ENCODE data around the gene STUM.
"Not testable (repeated sequence)": the region's sequence is repeated elsewhere in the genome, so short reads cannot be mapped to it uniquely, and the experiment has no call there.

The STUM gene

DNA sequence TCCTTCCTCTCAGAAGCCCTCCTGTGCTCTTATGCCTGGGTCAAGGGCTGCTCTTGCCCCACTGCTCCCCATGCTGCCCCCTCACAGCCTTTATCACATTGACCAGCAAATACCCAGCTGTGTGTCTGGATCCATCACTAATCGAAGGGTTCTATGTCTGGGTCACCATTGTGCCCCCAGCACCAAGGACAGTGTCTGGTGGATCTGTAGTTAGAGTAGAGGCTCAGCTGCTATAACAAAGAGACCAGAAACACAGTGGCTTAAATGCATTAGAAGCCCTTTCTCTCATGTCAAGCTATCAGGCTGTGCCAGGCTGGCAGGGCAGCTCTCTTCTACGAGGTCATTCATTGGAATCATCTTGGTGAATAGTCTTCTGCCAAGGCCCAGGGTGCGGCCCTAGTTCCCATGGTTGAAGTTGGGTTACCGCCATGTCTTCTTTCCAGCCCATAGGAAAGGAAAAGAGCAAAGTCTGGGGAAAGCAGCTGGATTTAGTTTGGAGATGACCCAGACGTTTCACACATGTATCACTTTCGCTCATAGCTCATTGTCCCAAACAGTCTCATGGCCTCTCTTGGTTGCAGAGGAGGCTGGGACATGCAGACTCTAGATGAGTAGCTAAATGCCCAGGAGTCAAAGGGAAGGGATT, 32.2 kb downstream of the STUM start:
- no peak for DNase-seq (ENCODE audit: low read depth, low spot score)

- no peak for DNase-seq (ENCODE audit: low read depth, low spot score)
Measured at GRCh38 chr1:226581650-226582330, 33.2 kb downstream of the STUM start.

GRCh38 chr1:226582966-226583365, 34.4 kb downstream of the STUM start:
- no peak for DNase-seq (ENCODE audit: low read depth, low spot score)

- DNase-seq (ENCODE audit: low read depth, low spot score) = no peak
Measured at GRCh38 chr1:226584164-226584563, 35.6 kb downstream of the STUM start.

- DNase-seq (ENCODE audit: low read depth, low spot score) = no peak
Measured at GRCh38 chr1:226586116-226586515, 37.6 kb downstream of the STUM start.

DNA sequence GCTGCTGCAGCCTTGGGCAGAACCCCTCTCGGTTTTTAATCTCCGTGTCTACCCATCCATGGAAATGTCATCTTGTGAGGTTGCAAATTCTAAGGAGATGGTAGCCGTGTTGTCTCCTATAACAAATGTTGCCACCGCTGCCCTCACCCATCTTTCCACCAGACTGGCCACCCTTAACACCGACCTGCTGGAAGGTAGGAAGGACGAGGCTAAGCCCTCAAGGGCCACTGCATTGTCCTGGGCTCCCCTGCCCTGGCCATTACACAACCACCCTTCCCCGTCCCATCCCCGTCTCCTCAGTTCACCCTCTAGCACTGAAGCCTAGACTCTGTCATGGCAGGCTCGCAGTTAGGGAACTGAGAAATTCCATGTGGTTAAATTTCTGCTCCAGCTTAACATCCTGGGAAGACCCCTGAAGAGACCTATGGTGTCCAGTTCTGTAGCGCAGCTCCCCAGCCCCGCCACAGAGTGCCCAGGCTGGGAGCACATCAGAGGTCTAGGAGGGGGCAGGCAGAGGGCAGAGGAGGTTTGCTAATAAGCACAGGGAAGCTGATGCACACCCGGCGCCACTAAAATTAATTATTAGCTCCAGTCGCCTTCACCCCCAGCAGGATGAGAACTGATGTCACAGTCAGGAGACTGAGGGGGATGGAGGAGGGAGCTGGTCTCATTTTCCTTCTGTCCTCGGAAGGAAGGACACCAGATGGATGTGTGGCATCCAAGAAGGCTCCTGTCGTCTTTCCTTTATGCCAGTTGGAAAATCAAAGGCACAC, 38.3 kb downstream of the STUM start:
- DNase-seq (ENCODE audit: low read depth, low spot score) = no peak

DNA sequence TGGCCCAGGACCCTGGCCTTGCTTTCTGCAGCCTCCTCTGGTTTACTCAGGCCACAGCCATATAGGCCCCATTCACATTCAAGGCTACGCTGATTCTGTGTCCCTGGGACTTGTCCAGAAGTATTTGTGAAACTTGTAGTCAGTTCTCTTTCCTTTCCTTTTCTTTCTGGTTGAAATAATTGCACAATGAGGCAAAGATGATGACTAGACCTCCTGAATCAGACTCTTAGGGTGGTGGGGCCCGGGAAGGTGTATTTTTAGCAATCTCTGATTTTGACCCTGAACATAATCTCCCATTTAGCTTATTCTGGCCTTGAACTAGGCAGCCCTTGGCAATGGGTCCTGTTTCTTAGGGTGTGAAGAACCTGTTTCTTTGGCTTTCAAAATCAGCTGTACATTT, 39.9 kb downstream of the STUM start:
- no peak for DNase-seq (ENCODE audit: low read depth, low spot score)

DNA sequence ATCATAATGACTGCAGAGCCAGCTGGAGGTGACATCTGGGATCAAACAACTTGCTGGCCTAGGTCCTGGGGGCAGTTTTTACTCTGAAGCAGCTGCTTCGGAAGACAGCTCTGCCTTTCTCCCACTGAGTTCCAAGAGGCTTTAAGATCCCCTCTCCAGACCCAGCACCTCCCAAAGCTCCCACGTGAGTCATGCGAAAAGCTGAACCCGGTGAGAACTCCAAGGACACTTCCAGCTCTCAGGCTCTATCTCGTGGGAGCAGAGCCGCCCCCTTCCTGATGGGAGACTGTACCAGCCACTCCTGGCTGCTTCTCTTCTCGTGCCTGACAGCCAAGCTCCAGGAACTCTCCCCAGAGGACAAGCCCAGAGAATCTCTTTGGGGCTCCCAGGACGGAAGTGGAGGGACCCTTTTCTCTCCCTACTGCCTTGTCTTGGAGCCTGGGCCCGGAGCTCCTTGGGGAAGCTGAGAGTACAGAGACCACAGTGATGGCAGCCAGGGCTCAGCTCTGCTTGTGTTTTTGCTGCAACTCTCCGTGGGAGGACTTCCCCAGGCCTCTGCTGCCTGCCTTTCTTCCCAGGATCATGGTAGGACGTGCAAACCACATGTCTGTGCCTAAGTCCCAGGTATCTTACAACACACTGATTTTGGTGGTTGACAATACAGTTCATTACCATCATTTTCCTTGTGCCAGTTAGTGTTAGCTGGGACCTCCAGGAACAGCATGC, 40.6 kb downstream of the STUM start:
- DNase-seq (ENCODE audit: low read depth, low spot score) = no peak

DNA sequence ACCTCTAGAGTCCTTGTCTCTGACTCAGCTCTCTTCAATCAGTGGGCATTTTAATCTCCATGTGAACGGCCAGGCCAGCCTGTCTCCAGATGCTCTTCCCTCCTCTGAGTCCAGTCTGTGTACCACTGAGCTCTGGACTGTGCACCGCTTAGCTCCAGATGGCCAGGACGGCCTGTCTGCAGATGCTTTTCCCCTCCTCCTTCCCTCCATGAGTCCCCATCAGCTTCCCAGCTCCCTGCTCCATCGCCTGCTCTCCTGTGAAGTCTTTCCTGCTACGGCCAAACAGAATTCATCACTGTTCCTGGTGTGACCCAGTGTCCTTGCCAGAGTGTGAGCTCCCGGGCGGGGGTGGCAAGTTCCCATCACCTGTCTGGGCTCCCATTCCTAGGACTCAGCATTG, 42.0 kb downstream of the STUM start:
- no peak for DNase-seq (ENCODE audit: low read depth, low spot score)

DNA sequence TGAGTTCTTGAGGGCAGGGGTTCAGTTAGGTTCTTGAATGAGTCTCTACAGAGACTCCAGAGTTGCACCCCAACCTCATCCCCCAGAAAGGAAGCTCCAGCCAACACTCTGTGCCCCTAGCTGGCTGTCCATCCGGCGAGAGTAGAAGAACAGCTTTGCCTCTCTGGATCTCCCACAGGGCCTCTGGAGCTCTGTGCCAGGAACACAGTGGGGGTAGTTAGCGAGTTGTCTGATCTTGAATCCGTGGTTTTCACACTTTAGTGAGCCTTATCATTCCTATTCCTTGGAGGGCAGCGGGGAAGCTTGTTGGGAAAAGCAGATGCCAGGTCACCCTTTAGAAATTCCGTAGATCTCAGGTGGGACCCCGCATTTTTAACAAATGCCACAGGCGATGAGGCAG, 45.0 kb downstream of the STUM start:
- no peak for DNase-seq (ENCODE audit: low read depth, low spot score)

GRCh38 chr1:226596531-226597165, 48.1 kb downstream of the STUM start:
- no peak for DNase-seq (ENCODE audit: low read depth, low spot score)

GRCh38 chr1:226597616-226598454, 49.3 kb downstream of the STUM start:
- no peak for DNase-seq (ENCODE audit: low read depth, low spot score)

DNA sequence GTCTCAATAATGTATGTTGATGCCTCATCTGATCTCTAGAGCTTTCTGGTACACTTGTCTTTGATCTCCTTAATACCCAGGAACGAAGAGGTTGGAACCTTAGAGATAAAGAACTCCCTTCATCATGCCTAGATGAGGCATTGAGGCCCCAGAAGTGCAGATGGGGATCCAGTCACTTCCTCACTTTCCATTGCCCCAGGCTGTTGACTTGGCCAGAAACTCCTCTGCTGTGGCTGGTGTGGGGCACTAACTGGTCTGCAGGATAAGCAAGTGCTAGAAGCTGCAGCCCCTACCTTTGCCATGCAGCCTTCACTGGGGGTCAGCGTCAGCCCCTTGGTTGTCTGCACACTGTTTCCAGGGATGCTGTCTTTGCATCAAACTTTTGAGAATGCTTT, 49.9 kb downstream of the STUM start:
- no peak for DNase-seq (ENCODE audit: low read depth, low spot score)

DNA sequence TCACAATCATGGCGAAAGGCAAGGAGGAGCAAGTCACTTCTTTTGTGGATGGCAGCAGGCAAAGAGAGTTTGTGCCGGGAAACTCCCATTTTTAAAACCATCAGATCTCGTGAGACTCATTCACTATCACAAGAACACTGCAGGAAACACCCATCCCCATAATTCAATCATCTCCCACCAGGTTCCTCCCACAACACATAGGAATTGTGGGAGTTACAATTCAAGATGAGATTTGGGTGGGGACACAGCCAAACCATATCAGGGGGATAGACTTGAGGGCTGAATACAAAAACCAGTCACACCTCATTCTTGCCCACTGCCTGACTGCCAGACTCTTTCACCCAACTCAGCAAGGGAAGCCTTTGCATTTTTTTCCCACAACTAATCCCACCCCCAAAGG, 50.4 kb downstream of the STUM start:
- not testable (repeated sequence) for DNase-seq (ENCODE audit: low read depth, low spot score)

DNA sequence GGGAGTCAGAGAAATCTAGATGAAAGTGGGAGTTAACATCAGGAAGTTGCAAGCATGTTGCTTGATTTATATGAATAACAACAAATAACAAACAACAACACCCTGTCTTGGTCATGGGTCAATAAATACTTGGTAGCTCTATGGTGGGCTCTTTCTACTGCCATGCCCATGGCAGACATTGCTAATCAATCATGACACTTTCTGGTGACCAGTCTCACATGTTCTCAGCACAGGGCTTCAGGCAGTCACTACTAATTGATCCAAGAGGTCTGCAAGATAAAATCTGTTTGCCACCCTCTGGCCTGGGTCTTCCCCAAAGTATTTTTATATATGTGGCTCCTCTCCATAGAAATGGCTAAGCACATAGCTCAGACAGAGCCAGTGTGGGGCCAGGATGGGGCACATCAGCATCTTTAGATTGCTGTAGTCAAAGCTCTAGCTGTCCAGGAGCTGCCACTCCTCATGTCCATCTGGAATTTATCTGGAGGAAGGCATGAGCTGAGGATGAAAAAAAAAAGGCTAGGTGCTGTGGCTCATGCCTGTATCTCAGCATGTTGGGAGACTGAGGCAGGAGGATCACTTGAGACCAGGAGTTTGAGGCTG, 51.2 kb downstream of the STUM start:
- DNase-seq (ENCODE audit: low read depth, low spot score) = no peak

GRCh38 chr1:226600254-226600653, 51.7 kb downstream of the STUM start:
- no peak for DNase-seq (ENCODE audit: low read depth, low spot score)

DNA sequence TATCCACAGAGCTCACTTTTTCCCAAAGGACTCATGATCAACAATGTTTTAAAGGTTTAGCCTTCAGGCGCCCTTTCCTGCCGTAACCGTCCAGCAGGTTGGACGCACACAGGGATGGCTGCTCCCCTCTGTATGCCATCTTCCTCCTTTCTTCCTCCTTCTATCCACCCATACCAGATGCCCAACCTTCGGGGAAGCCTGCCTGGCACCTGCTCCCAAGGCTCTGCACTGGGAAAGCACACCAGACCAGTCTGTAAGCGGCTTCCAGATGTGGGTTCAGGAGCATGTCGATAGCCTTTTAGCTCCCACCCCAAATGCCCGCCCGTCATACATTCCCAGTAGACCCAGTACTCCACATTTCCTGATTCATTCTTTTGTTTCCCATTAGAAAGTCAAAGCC, 52.9 kb downstream of the STUM start:
- DNase-seq (ENCODE audit: low read depth, low spot score) = no peak

- DNase-seq (ENCODE audit: low read depth, low spot score) = no peak
Measured at GRCh38 chr1:226602186-226603021, 53.8 kb downstream of the STUM start.

- DNase-seq (ENCODE audit: low read depth, low spot score) = no peak
Measured at GRCh38 chr1:226603022-226603857, 54.7 kb downstream of the STUM start.

Data from iPS DF 19.7 (cell line).